HG03469 (cell line): ENCODE measurements around the gene EIF2AK2.
"Not testable (repeated sequence)": the region's sequence is repeated elsewhere in the genome, so short reads cannot be mapped to it uniquely, and the experiment has no call there.

Source experiments
- ATAC-seq: cut with Tn5 transposase; IDR thresholded peaks from one replicate; pipeline ENCODE4 v1.9.1; 2021; ENCODE audit warnings: mild to moderate bottlenecking, moderate library complexity, moderate number of reproducible peaks; ENCODE audit not compliant: unreplicated experiment

EIF2AK2 gene

GRCh38 chr2:37156857-37157714, at the start of gene EIF2AK2:
EIF2AK2 (minus strand) TSS chr2:37156980; CDS start chr2:37147806, 9,174 bp downstream.
- ATAC-seq: peak; percentile 63

- no peak for ATAC-seq
These were observed 49.0 kb upstream of the EIF2AK2 start for GRCh38 chr2:37205689-37206341.

GRCh38 chr2:37205071-37205661, 48.4 kb upstream of the EIF2AK2 start:
- not testable (repeated sequence) for ATAC-seq

GRCh38 chr2:37203708-37204107, 46.9 kb upstream of the EIF2AK2 start:
- no peak for ATAC-seq

- ATAC-seq: no peak
These were observed 45.0 kb upstream of the EIF2AK2 start for GRCh38 chr2:37201766-37202165.

GRCh38 chr2:37201208-37201607, 44.4 kb upstream of the EIF2AK2 start:
- no peak for ATAC-seq

- no peak for ATAC-seq
These were observed 41.9 kb upstream of the EIF2AK2 start for GRCh38 chr2:37198681-37199065.

GRCh38 chr2:37196320-37197195, 39.8 kb upstream of the EIF2AK2 start, which contains the start of gene CEBPZOS:
CEBPZOS (plus strand) TSS chr2:37196496; CDS start chr2:37199705, 3,209 bp downstream.
- peak; percentile 47 for ATAC-seq

- ATAC-seq: not testable (repeated sequence)
These were observed 39.1 kb upstream of the EIF2AK2 start for GRCh38 chr2:37195862-37196319.

GRCh38 chr2:37192551-37192950, 35.8 kb upstream of the EIF2AK2 start:
- no peak for ATAC-seq

- no peak for ATAC-seq
These were observed 35.0 kb upstream of the EIF2AK2 start for GRCh38 chr2:37191747-37192146.

- no peak for ATAC-seq
These were observed 34.5 kb upstream of the EIF2AK2 start for GRCh38 chr2:37191253-37191652.

GRCh38 chr2:37190290-37190689, 33.5 kb upstream of the EIF2AK2 start:
- ATAC-seq: no peak

- no peak for ATAC-seq
These were observed 32.8 kb upstream of the EIF2AK2 start for GRCh38 chr2:37189452-37190153.

- no peak for ATAC-seq
These were observed 31.8 kb upstream of the EIF2AK2 start, which contains the start of gene SULT6B1 for GRCh38 chr2:37188570-37188969. SULT6B1 (minus strand) TSS chr2:37188670; CDS start chr2:37188640, 30 bp downstream.

GRCh38 chr2:37181726-37182684, 25.2 kb upstream of the EIF2AK2 start:
- no peak for ATAC-seq

- ATAC-seq: no peak
These were observed 23.9 kb upstream of the EIF2AK2 start for GRCh38 chr2:37180640-37181039.

- ATAC-seq: no peak
These were observed 23.3 kb upstream of the EIF2AK2 start for GRCh38 chr2:37180006-37180639.
